Endothelial cell of umbilical vein (primary cell): ENCODE results near the gene CHCHD2. TPM values are rescaled to one million over a fixed set of nuclear protein-coding genes. Genes with fewer than 3 reads are reported as not detected.

Experiments used
- BruUV-seq: library from RNA; stranded (reverse); fragments of 400-500 nt; replicated peaks from 2 replicates; lab custom pipeline; 2021; lab: Mats Ljungman, UMichigan
- CTCF ChIA-PET: fragments of 300-600, 350-600 bp; sonication (Branson Sonifier 250); formaldehyde crosslinking; loops from one replicate; lab custom pipeline; 2021; ENCODE audit warnings: antibody characterized with exemption, inconsistent platforms; lab: Charles Lee
- POLR2A ChIA-PET: fragments of 300-600, 350-600 bp; sonication (Branson Sonifier 250); formaldehyde crosslinking; loops from one replicate; lab custom pipeline; 2021; ENCODE audit warnings: antibody characterized with exemption, inconsistent platforms; lab: Charles Lee
- DNase-seq: peaks from one replicate; pipeline ENCODE4 v3.0.0-alpha.2; 2011; ENCODE audit warnings: low read depth, low spot score
- FAIRE-seq: peaks from 2 replicates; lab custom pipeline; 2011; peaks lifted over from hg19 to GRCh38; lab: Jason Lieb, UNC
- H2AFZ ChIP-seq: 2 replicates; pipeline ENCODE4 v1.6.0; 2012; ENCODE audit warnings: low read depth, low read length, control low read depth, inconsistent platforms
- H3K27ac ChIP-seq: 2 replicates; pipeline ENCODE4 v1.5.1; 2011; ENCODE audit warnings: low read depth, mild to moderate bottlenecking, control low read depth, low read length, moderate library complexity; ENCODE audit not compliant: insufficient read depth
- H3K27me3 ChIP-seq, 2 experiments: 2 replicates each; pipeline versions ENCODE4 v1.6.0 to v1.6.1; 2011; ENCODE audit warnings: low read length in 2 of 2, mixed read lengths in 1 of 2; ENCODE audit not compliant: control insufficient read depth in 2 of 2, insufficient read depth in 2 of 2
- H3K36me3 ChIP-seq, 2 experiments: 2 replicates in 1 of 2; 3 replicates in 1 of 2; pipeline ENCODE4 v1.5.1; 2011; ENCODE audit warnings: low read length in 2 of 2, mild to moderate bottlenecking in 1 of 2, moderate library complexity in 1 of 2; ENCODE audit not compliant: control insufficient read depth in 2 of 2, insufficient read depth in 2 of 2; ENCODE audit errors: extremely low read depth in 1 of 2
- H3K4me1 ChIP-seq: 3 replicates; pipeline ENCODE4 v1.5.1; 2011; ENCODE audit warnings: mild to moderate bottlenecking, low read length; ENCODE audit not compliant: control insufficient read depth, insufficient read depth; ENCODE audit errors: extremely low read depth
- H3K4me2 ChIP-seq: 2 replicates; pipeline ENCODE4 v1.6.1; 2011; ENCODE audit warnings: low read length, control low read depth, mixed read lengths; ENCODE audit not compliant: insufficient read depth
- H3K4me3 ChIP-seq, 3 experiments: fragments of 200-600 bp in 1 of 3; sonication (generic), shearing (Covaris generic) in 1 of 3; replicated peaks in 1 of 3; 2 replicates each; pipeline ENCODE4 v1.5.1; 2011 to 2016; ENCODE audit warnings: control low read depth in 3 of 3, low read length in 3 of 3, mild to moderate bottlenecking in 2 of 3, inconsistent platforms in 1 of 3, low read depth in 1 of 3, moderate library complexity in 1 of 3; ENCODE audit not compliant: insufficient read depth in 1 of 3
- H3K79me2 ChIP-seq: 2 replicates; pipeline ENCODE4 v1.6.0; 2012; ENCODE audit warnings: low read length, inconsistent platforms; ENCODE audit not compliant: control insufficient read depth, insufficient read depth
- H3K9ac ChIP-seq: replicated peaks from 2 replicates; pipeline ENCODE3; 2011; ENCODE audit warnings: low read length, control low read depth; ENCODE audit not compliant: insufficient read depth; ENCODE audit errors: extremely low read depth
- H3K9me1 ChIP-seq: replicated peaks from 3 replicates; pipeline ENCODE4 v1.6.0; 2011; ENCODE audit warnings: mild to moderate bottlenecking, low read length; ENCODE audit not compliant: control insufficient read depth, insufficient read depth; ENCODE audit errors: extremely low read depth
- H3K9me3 ChIP-seq: replicated peaks from 2 replicates; pipeline ENCODE4 v1.5.1; 2012; ENCODE audit warnings: low read length, inconsistent platforms; ENCODE audit not compliant: control insufficient read depth, insufficient read depth
- H4K20me1 ChIP-seq: replicated peaks from 2 replicates; pipeline ENCODE3; 2011; ENCODE audit warnings: mild to moderate bottlenecking, low read length; ENCODE audit not compliant: control insufficient read depth, insufficient read depth; ENCODE audit errors: extremely low read depth
- FOS ChIP-seq: IDR thresholded peaks from 2 replicates; pipeline ENCODE4 v1.6.1; 2011; ENCODE audit warnings: mild to moderate bottlenecking, low read length, moderate library complexity, borderline replicate concordance; ENCODE audit not compliant: insufficient read depth
- GATA2 ChIP-seq: IDR thresholded peaks from 2 replicates; pipeline ENCODE4 v1.7.0; 2011; ENCODE audit warnings: low read depth, mild to moderate bottlenecking, moderate library complexity, mixed read lengths, low read length; ENCODE audit not compliant: insufficient read length, insufficient read depth
- MYC ChIP-seq: IDR thresholded peaks from one replicate; pipeline ENCODE4 v1.6.1; 2011; ENCODE audit warnings: mild to moderate bottlenecking, low read depth, low read length
- POLR2AphosphoS5 ChIP-seq: IDR thresholded peaks from 2 replicates; pipeline ENCODE4 v1.6.1; 2012; ENCODE audit warnings: low read depth, mild to moderate bottlenecking, control low read depth, low read length, moderate library complexity; ENCODE audit not compliant: insufficient read depth
- dilution Hi-C: fragments of 300-500 bp; cut with MboI; formaldehyde crosslinking; loops from one replicate; pipeline ENCODE4 v1.15.0; 2019; ENCODE audit warnings: low sequenced_read_pairs; ENCODE audit not compliant: extremely low pct_ligation_motif_present
- intact Hi-C: fragments of 100-400 bp; cut with micrococcal nuclease; formaldehyde crosslinking; loops from one replicate; pipeline ENCODE4 v1.10.0; 2022
- polyA plus RNA-seq, 4 experiments: library from polyadenylated mRNA; depleted of rRNA in 3 of 4; stranded (reverse) in 3 of 4; unstranded in 1 of 4; fragments of >200 nt; gene quantifications; 2 replicates each; pipeline versions ENCODE4 v1.2.1 to v1.2.3, GENCODE V29; 2011 to 2012; ENCODE audit warnings: missing spikeins in 1 of 4
- small RNA-seq: library from RNA; depleted of rRNA; stranded (forward); fragments of <200 nt; gene quantifications from one replicate; pipeline ENCODE3, GENCODE V24; 2012; ENCODE audit warnings: low replicate concordance, low read depth; ENCODE audit not compliant: insufficient read depth, insufficient read length
- total RNA-seq: library from RNA; stranded (reverse); gene quantifications from 2 replicates; pipeline ENCODE4 v1.2.3, GENCODE V29; 2021
- TF ChIP-seq, protein P1 (sequence below), 2 donors: IDR thresholded peaks; 1 replicate in 1 of 2; 2 replicates in 1 of 2; pipeline ENCODE4 v1.5.1; 2011; ENCODE audit warnings: low read length in 2 of 2, mild to moderate bottlenecking in 2 of 2, moderate library complexity in 2 of 2, control low read depth in 1 of 2, inconsistent platforms in 1 of 2, low read depth in 1 of 2; ENCODE audit not compliant: insufficient read depth in 1 of 2; ENCODE audit errors: extremely low read depth in 1 of 2

Gene CHCHD2
- total and polyA plus RNA-seq, 2 donors (not counting 3 experiments of a cell fraction or from before 2014, with no cell fraction given) = 368 to 616 TPM

DNA sequence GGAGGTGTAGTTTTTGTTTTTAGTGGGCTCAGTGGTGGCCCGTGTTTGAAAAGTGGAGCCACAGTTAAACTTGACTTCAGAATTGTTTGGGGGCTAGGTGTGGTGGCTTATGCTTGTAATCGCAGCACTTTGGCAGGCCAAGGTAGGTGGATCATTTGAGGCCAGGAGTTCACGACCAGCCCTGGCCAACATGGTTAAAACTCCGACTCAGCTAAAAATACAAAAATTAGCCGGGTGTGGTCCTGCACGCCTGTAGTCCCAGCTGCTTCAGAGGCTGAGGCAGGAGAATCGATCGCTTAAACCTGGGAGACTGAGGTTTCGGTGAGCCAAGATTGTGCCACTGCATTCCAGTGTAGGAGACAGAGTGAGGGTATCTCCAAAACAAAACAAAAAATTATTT, 52.9 kb downstream of the CHCHD2 start:
- Histone ChIP-seq H3K9ac (no peak overlapping the region), H4K20me1 (no peaks in the 10 kb centered on the region), H3K9me3 (no peaks in the 10 kb centered on the region), H3K27me3 (no peaks in the 10 kb centered on the region), H3K9me1 (no peaks in the 10 kb centered on the region), H2AFZ (no peak overlapping the region), H3K4me3 (peak overlapping the region in 1 of 3 experiments; percentile 35), H3K4me2 (peak overlapping the region; percentile 100), H3K4me1 (peaks cover 35% of the 10 kb centered on the region), H3K79me2 (peaks cover 64% of the 10 kb centered on the region), H3K27ac (no peak overlapping the region), H3K36me3 (peaks cover 10 to 22% of the 10 kb centered on the region in 2 experiments)
- TF ChIP-seq MYC (no peak), POLR2AphosphoS5 (no peak), GATA2 (no peak), FOS (no peak)
- TF ChIP-seq, protein P1, sequence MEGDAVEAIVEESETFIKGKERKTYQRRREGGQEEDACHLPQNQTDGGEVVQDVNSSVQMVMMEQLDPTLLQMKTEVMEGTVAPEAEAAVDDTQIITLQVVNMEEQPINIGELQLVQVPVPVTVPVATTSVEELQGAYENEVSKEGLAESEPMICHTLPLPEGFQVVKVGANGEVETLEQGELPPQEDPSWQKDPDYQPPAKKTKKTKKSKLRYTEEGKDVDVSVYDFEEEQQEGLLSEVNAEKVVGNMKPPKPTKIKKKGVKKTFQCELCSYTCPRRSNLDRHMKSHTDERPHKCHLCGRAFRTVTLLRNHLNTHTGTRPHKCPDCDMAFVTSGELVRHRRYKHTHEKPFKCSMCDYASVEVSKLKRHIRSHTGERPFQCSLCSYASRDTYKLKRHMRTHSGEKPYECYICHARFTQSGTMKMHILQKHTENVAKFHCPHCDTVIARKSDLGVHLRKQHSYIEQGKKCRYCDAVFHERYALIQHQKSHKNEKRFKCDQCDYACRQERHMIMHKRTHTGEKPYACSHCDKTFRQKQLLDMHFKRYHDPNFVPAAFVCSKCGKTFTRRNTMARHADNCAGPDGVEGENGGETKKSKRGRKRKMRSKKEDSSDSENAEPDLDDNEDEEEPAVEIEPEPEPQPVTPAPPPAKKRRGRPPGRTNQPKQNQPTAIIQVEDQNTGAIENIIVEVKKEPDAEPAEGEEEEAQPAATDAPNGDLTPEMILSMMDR (IDR thresholded peaks at IDR 0.05; ENCODE audit: extremely low read depth in 1 of 2, insufficient read depth in 1 of 2, low read depth in 1 of 2, low read length in 2 of 2) = no peak
- DNase-seq = no peak
- CTCF ChIA-PET = interaction anchor here (1.0 to 1.1 kb wide), 2 partner anchors 9 to 20 kb away, joined by 3 to 4 read pairs; no protein-coding TSS in a partner anchor
- intact Hi-C loops = loop anchor here (5.0 kb wide), 1 partner anchor 686 kb away; the partner anchor contains the start of gene LANCL2
- POLR2A ChIA-PET = interaction anchor here (0.8 kb wide), 1 partner anchor 12 kb away, joined by 5 read pairs; no protein-coding TSS in a partner anchor
- no peak for FAIRE-seq
- dilution Hi-C loops = no loop called here
- no TSS peak for BruUV-seq

Small RNA genes within 50 kb of the gene (small RNA-seq; reads per million reads assigned to genes)
- gene SNORA15 = not detected
- gene SNORA22B = not detected

Other genes starting within 250 kb of the CHCHD2 start
- not detected in 2 replicates for gene SEPTIN14, start 243.7 kb downstream of the CHCHD2 start, total RNA-seq
- not detected in 2 replicates for gene SEPTIN14, start 243.7 kb downstream of the CHCHD2 start, polyA plus RNA-seq
- 5.5 and 5.6 TPM in 2 replicates for gene ZNF713, start 219.0 kb downstream of the CHCHD2 start, total RNA-seq
- 1.4 and 1.8 TPM in 2 replicates for gene ZNF713, start 219.0 kb downstream of the CHCHD2 start, polyA plus RNA-seq
- gene MRPS17, start 154.6 kb downstream of the CHCHD2 start, total RNA-seq = 19.5 TPM in 2 replicates
- 11.1 and 11.8 TPM in 2 replicates for gene MRPS17, start 154.6 kb downstream of the CHCHD2 start, polyA plus RNA-seq
- 50.5 and 53.6 TPM in 2 replicates for gene NIPSNAP2, start 141.9 kb downstream of the CHCHD2 start, total RNA-seq
- gene NIPSNAP2, start 141.9 kb downstream of the CHCHD2 start, polyA plus RNA-seq = 23.7 and 29.7 TPM in 2 replicates
- 20.3 and 24.2 TPM in 2 replicates for gene PSPH, start 55.0 kb downstream of the CHCHD2 start, total RNA-seq
- 10.3 and 11.8 TPM in 2 replicates for gene PSPH, start 55.0 kb downstream of the CHCHD2 start, polyA plus RNA-seq
- 210 and 221 TPM in 2 replicates for gene CCT6A, start 54.7 kb downstream of the CHCHD2 start, total RNA-seq
- gene CCT6A, start 54.7 kb downstream of the CHCHD2 start, polyA plus RNA-seq = 119 and 152 TPM in 2 replicates
- 107 and 110 TPM in 2 replicates for gene SUMF2, start 42.2 kb downstream of the CHCHD2 start, total RNA-seq
- gene SUMF2, start 42.2 kb downstream of the CHCHD2 start, polyA plus RNA-seq = 91.3 and 92.4 TPM in 2 replicates
- gene PHKG1, start 13.5 kb downstream of the CHCHD2 start, total RNA-seq = 0.72 and 1.00 TPM in 2 replicates
- gene PHKG1, start 13.5 kb downstream of the CHCHD2 start, polyA plus RNA-seq = 0.32 and 0.78 TPM in 2 replicates
- gene NUPR2, start 9.9 kb upstream of the CHCHD2 start, total RNA-seq = not detected in 2 replicates
- not detected in 2 replicates for gene NUPR2, start 9.9 kb upstream of the CHCHD2 start, polyA plus RNA-seq